GM12878 (cell line): ENCODE measurements around the gene ACSF3. TPM values are rescaled to one million over a fixed set of nuclear protein-coding genes. Genes with fewer than 3 reads are reported as not detected.

ENCODE experiments used
- ATAC-seq: fragments of 200-7000 bp; cut with Tn5 transposase; 3 replicates; pipeline ENCODE4 v1.9.1; 2020; ENCODE audit warnings: mild to moderate bottlenecking, moderate library complexity
- BruUV-seq: library from RNA; stranded (reverse); fragments of 400-500 nt; replicated peaks from 2 replicates; lab custom pipeline; 2021; lab: Mats Ljungman, UMichigan
- CTCF ChIA-PET: fragments of 300-600 bp; sonication (Branson Sonifier 250); formaldehyde crosslinking; extraction: SDS; loops from one replicate; lab custom pipeline; 2021; ENCODE audit warnings: inconsistent platforms; lab: Yijun Ruan, JAX
- POLR2A ChIA-PET: fragments of 350-600 bp; formaldehyde crosslinking; extraction: SDS; loops from one replicate; lab custom pipeline; 2021; ENCODE audit warnings: inconsistent platforms; lab: Charles Lee
- RAD21 ChIA-PET: fragments of 300-600 bp; sonication (Branson Sonifier 250); formaldehyde crosslinking; loops from one replicate; lab custom pipeline; 2023; ENCODE audit warnings: antibody characterized with exemption; ENCODE audit not compliant: unreplicated experiment; lab: Charles Lee
- SMC1A ChIA-PET: fragments of 300-600 bp; sonication (Branson Sonifier 250); formaldehyde crosslinking; loops from one replicate; lab custom pipeline; 2023; ENCODE audit not compliant: unreplicated experiment, uncharacterized antibody; lab: Charles Lee
- DNase-seq: peaks from one replicate; pipeline ENCODE4 v3.0.0-alpha.2; 2011; ENCODE audit warnings: low read depth, low spot score
- FAIRE-seq: peaks from 3 replicates; lab custom pipeline; 2011; peaks lifted over from hg19 to GRCh38; lab: Jason Lieb, UNC
- H2AFZ ChIP-seq: 2 replicates; pipeline ENCODE4 v1.6.0; 2011; ENCODE audit warnings: low read depth, low read length, control low read depth; ENCODE audit not compliant: control insufficient read depth
- H3K27ac ChIP-seq: 2 replicates; pipeline ENCODE4 v1.5.1; 2011; ENCODE audit warnings: control low read depth; ENCODE audit not compliant: control insufficient read depth, insufficient read depth
- H3K27me3 ChIP-seq, 2 experiments: replicated peaks in 1 of 2; 2 replicates each; pipeline versions ENCODE4 v1.6.0 to v1.6.1; 2011; ENCODE audit warnings: low read length in 1 of 2; ENCODE audit not compliant: control insufficient read depth in 2 of 2, insufficient read depth in 2 of 2
- H3K36me3 ChIP-seq, 2 experiments: 2 replicates each; pipeline ENCODE4 v1.5.1; 2011; ENCODE audit warnings: low read length in 1 of 2; ENCODE audit not compliant: control insufficient read depth in 2 of 2, insufficient read depth in 2 of 2
- H3K4me1 ChIP-seq: 2 replicates; pipeline ENCODE4 v1.6.1; 2011; ENCODE audit warnings: mild to moderate bottlenecking, low read length, moderate library complexity, mixed read lengths; ENCODE audit not compliant: control insufficient read depth, insufficient read depth
- H3K4me2 ChIP-seq: 2 replicates; pipeline ENCODE4 v1.6.0; 2011; ENCODE audit warnings: control low read depth; ENCODE audit not compliant: control insufficient read depth, insufficient read depth
- H3K4me3 ChIP-seq: fragments of 200-600 bp; sonication (generic); 2 replicates; pipeline ENCODE4 v1.5.1; 2016
- H3K79me2 ChIP-seq: 2 replicates; pipeline ENCODE4 v1.6.0; 2011; ENCODE audit warnings: low read length; ENCODE audit not compliant: control insufficient read depth, insufficient read depth
- H3K9ac ChIP-seq: 2 replicates; pipeline ENCODE4 v1.8.0; 2011; ENCODE audit warnings: low read length, control low read depth, mixed read lengths; ENCODE audit not compliant: control insufficient read depth, insufficient read depth
- H3K9me3 ChIP-seq: replicated peaks from 3 replicates; pipeline ENCODE4 v1.5.1; 2011; ENCODE audit warnings: mild to moderate bottlenecking, low read length; ENCODE audit not compliant: control insufficient read depth, insufficient read depth
- H4K20me1 ChIP-seq: 2 replicates; pipeline ENCODE4 v1.6.0; 2011; ENCODE audit not compliant: control insufficient read depth, insufficient read depth
- ASH2L ChIP-seq: fragments of 300-600, 200-600 bp; sonication (generic); IDR thresholded peaks from 2 replicates; pipeline ENCODE4 v1.6.1; 2017; ENCODE audit warnings: low read depth, mild to moderate bottlenecking, borderline replicate concordance
- CBX5 ChIP-seq: sonication (generic); IDR thresholded peaks from 2 replicates; pipeline ENCODE4 v1.6.1; 2016; ENCODE audit warnings: low read depth, moderate library complexity, mild to moderate bottlenecking, inconsistent platforms
- ESRRA ChIP-seq: IDR thresholded peaks from 2 replicates; pipeline ENCODE4 v1.6.1; 2012; ENCODE audit warnings: mild to moderate bottlenecking, low read length, improper control_type of control experiment
- IRF3 ChIP-seq: fragments of 450-650 bp; IDR thresholded peaks from 2 replicates; pipeline ENCODE4 v1.6.1; 2014; ENCODE audit warnings: mild to moderate bottlenecking
- JUND ChIP-seq: IDR thresholded peaks from 2 replicates; pipeline ENCODE4 v1.6.1; 2012; ENCODE audit warnings: low read depth, mild to moderate bottlenecking, low read length, improper control_type of control experiment, moderate library complexity
- LARP7 ChIP-seq: fragments of 450-650 bp; IDR thresholded peaks from 2 replicates; pipeline ENCODE4 v1.6.1; 2017; ENCODE audit warnings: mild to moderate bottlenecking
- MLLT1 ChIP-seq: fragments of 450-650 bp; IDR thresholded peaks from 2 replicates; pipeline ENCODE4 v1.6.1; 2016; ENCODE audit warnings: mild to moderate bottlenecking
- NFIC ChIP-seq: IDR thresholded peaks from 2 replicates; pipeline ENCODE4 v1.6.1; 2012; ENCODE audit warnings: low read depth, mild to moderate bottlenecking, inconsistent platforms, low read length, moderate library complexity
- PKNOX1 ChIP-seq: fragments of 450-650 bp; IDR thresholded peaks from 2 replicates; pipeline ENCODE4 v1.6.1; 2016; ENCODE audit warnings: mild to moderate bottlenecking
- RB1 ChIP-seq: fragments of 450-650 bp; formaldehyde crosslinking; IDR thresholded peaks from 2 replicates; pipeline ENCODE4 v1.6.1; 2017; ENCODE audit warnings: mild to moderate bottlenecking, borderline replicate concordance
- RBBP5 ChIP-seq: fragments of 200-600 bp; sonication (generic); conservative IDR thresholded peaks from 2 replicates; pipeline ENCODE4 v1.6.1; 2016
- SMC3 ChIP-seq: IDR thresholded peaks from 2 replicates; pipeline ENCODE4 v1.6.1; 2011; ENCODE audit warnings: low read length, improper control_type of control experiment, borderline replicate concordance
- SREBF2 ChIP-seq: IDR thresholded peaks from 2 replicates; pipeline ENCODE4 v1.6.1; 2012; ENCODE audit warnings: mild to moderate bottlenecking, low read length
- TBL1XR1 ChIP-seq: IDR thresholded peaks from 2 replicates; pipeline ENCODE4 v1.6.1; 2012; ENCODE audit warnings: low read depth, low read length, improper control_type of control experiment
- TCF12 ChIP-seq: IDR thresholded peaks from 2 replicates; pipeline ENCODE4 v1.6.1; 2011; ENCODE audit warnings: low read depth, mild to moderate bottlenecking, low read length
- ZNF217 ChIP-seq: fragments of 450-650 bp; IDR thresholded peaks from 2 replicates; pipeline ENCODE4 v1.6.1; 2017; ENCODE audit warnings: antibody characterized with exemption, mild to moderate bottlenecking
- ZNF274 ChIP-seq: IDR thresholded peaks from one replicate; pipeline ENCODE4 v1.8.0; 2011; ENCODE audit not compliant: insufficient read length, insufficient read depth
- ZZZ3 ChIP-seq: IDR thresholded peaks from 2 replicates; pipeline ENCODE4 v1.6.1; 2011; ENCODE audit warnings: low read depth; ENCODE audit not compliant: control insufficient read depth, insufficient read length
- WGBS: methylation state at CpG from one replicate; pipeline ENCODE4 v1.1.6; 2016; ENCODE audit warnings: low lambda C conversion rate; ENCODE audit not compliant: insufficient replicate concordance, insufficient coverage; ENCODE audit errors: missing lambda C conversion rate; 5-methylcytosine and 5-hydroxymethylcytosine counted together
- in situ Hi-C: fragments of 300-500 bp; cut with MboI; formaldehyde crosslinking; loops from 9 replicates; pipeline ENCODE4 v1.14.3; 2018; ENCODE audit warnings: mixed read lengths
- intact Hi-C: fragments of 100-400 bp; cut with micrococcal nuclease; formaldehyde crosslinking; loops from one replicate; pipeline ENCODE4 v1.14.2; 2022; ENCODE audit not compliant: unreplicated experiment
- polyA plus RNA-seq, 11 experiments: library from polyadenylated mRNA; depleted of rRNA in 4 of 11; unstranded in 6 of 11; stranded (reverse) in 5 of 11; fragments of >200 nt; fragmentation: Nextera tagmentation in 4 of 11; fragmentation: Illumina TruSeq in 1 of 11; extraction: Ambion mirVana in 4 of 11; extraction: Trizol in 1 of 11; gene quantifications; 1 replicate in 1 of 11; 2 replicates in 10 of 11; pipeline versions ENCODE4 v1.2.1 to v1.2.3, GENCODE V29; 2011 to 2016; ENCODE audit warnings: inconsistent platforms in 2 of 11, missing spikeins in 2 of 11, low read depth in 1 of 11
- total RNA-seq, 4 experiments: library from RNA; depleted of rRNA in 3 of 4; stranded (reverse); fragments of >200 nt in 3 of 4; fragmentation: Illumina TruSeq in 1 of 4; extraction: Trizol in 1 of 4; gene quantifications; 2 replicates each; pipeline versions ENCODE4 v1.2.1 to v1.2.3, GENCODE V29; 2013 to 2021

Gene ACSF3
- total and polyA plus RNA-seq, 10 of the 15 experiments (the other 5 are each of a cell fraction or from before 2014, with no cell fraction given), result 1.0 to 44.4 (median 25.8) TPM

GRCh38 chr16:89199241-89200123 lies 105.8 kb downstream of the ACSF3 start:
- H3K9me3 ChIP-seq, result peaks cover 3% of the 10 kb centered on the region; the same call in 1 of the 3 replicates
- RAD21 ChIA-PET, result interaction anchor here (0.7 kb wide), 1 partner anchor 123 kb away, joined by 3 read pairs; no protein-coding TSS in a partner anchor
- H4K20me1 ChIP-seq, result no peaks in the 10 kb centered on the region
- CTCF ChIA-PET, result no interaction called here
- H3K27me3 ChIP-seq, result peaks cover 3 to 9% of the 10 kb centered on the region in 2 experiments; a peak in 3 of 4 replicates
- intact Hi-C loops, result no loop called here
- BruUV-seq, result no TSS peak
- no peak for DNase-seq
- SMC1A ChIA-PET, result no interaction called here
- in situ Hi-C loops, result no loop called here
- 47% methylated on average over 20 of the region's 22 CpGs for WGBS
- H3K79me2 ChIP-seq, result no peaks in the 10 kb centered on the region
- H3K4me3 ChIP-seq, result no peak overlapping the region
- no peaks in the 10 kb centered on the region for H3K36me3 ChIP-seq
- no peaks in the 10 kb centered on the region for H3K4me1 ChIP-seq
- no peak overlapping the region for H3K4me2 ChIP-seq
- ATAC-seq, result no peak
- no peak overlapping the region for H3K27ac ChIP-seq
- POLR2A ChIA-PET, result no interaction called here
- no peak for TF ChIP-seq IRF3
- TF ChIP-seq ASH2L, result no peak
- TF ChIP-seq LARP7, result no peak
- no peak for TF ChIP-seq ZNF274
- TF ChIP-seq PKNOX1, result no peak
- no peak for TF ChIP-seq ZZZ3
- TF ChIP-seq TCF12, result no peak
- no peak for TF ChIP-seq ZNF217
- no peak for TF ChIP-seq RB1
- TF ChIP-seq CBX5, result no peak
- TF ChIP-seq NFIC, result no peak
- no peak for TF ChIP-seq SREBF2
- no peak for TF ChIP-seq SMC3
- no peak for TF ChIP-seq MLLT1
- no peak for TF ChIP-seq ESRRA
- no peak for TF ChIP-seq TBL1XR1
- no peak for TF ChIP-seq JUND
- no peak for TF ChIP-seq RBBP5
- FAIRE-seq, result no peak
- H3K9ac ChIP-seq, result no peak overlapping the region
- no peak overlapping the region for H2AFZ ChIP-seq
